HepG2 (cell line): ENCODE data around the gene SRRM1. TPM values are rescaled to one million over a fixed set of nuclear protein-coding genes. Genes with fewer than 3 reads are reported as not detected.
A peak's percentile ranks its signal among the peaks of the same experiment; 100 is the strongest.

Experiments
- FOXA1 ChIP-seq, 2 experiments: fragments of 450-650 bp in 1 of 2; sonication (generic) in 1 of 2; formaldehyde crosslinking in 1 of 2; IDR thresholded peaks; 2 replicates each; pipeline versions ENCODE4 v1.4.0 to v1.6.1; 2016 to 2020; ENCODE audit warnings: missing genetic modification reagents in 1 of 2
- FOXM1 ChIP-seq: sonication (generic); formaldehyde crosslinking; IDR thresholded peaks from 2 replicates; pipeline ENCODE4 v1.5.0; 2020; ENCODE audit warnings: missing genetic modification reagents
- KDM1A ChIP-seq: IDR thresholded peaks from 2 replicates; pipeline ENCODE4 v1.6.1; 2016; ENCODE audit warnings: missing compliant biosample characterization
- KLF15 ChIP-seq: sonication (generic); formaldehyde crosslinking; IDR thresholded peaks from 2 replicates; pipeline ENCODE4 v1.8.1; 2023; ENCODE audit warnings: borderline replicate concordance, mild to moderate bottlenecking, inconsistent platforms, missing genetic modification reagents, mixed read lengths
- MATR3 ChIP-seq: sonication (generic); formaldehyde crosslinking; IDR thresholded peaks from 2 replicates; pipeline ENCODE4 v1.4.0; 2020; ENCODE audit warnings: missing genetic modification reagents
- NR3C1 ChIP-seq: sonication (generic); formaldehyde crosslinking; IDR thresholded peaks from 2 replicates; pipeline ENCODE4 v1.4.0; 2020; ENCODE audit warnings: missing genetic modification reagents
- PHF20 ChIP-seq: sonication (generic); formaldehyde crosslinking; IDR thresholded peaks from 2 replicates; pipeline ENCODE4 v1.5.0; 2020; ENCODE audit warnings: mild to moderate bottlenecking, missing genetic modification reagents
- ZNF20 ChIP-seq: sonication (generic); formaldehyde crosslinking; IDR thresholded peaks from 2 replicates; pipeline ENCODE4 v1.4.0; 2020; ENCODE audit warnings: mild to moderate bottlenecking, moderate library complexity, missing genetic modification reagents
- ZNF350 ChIP-seq: sonication (generic); formaldehyde crosslinking; IDR thresholded peaks from 2 replicates; pipeline ENCODE4 v1.4.0; 2020; ENCODE audit warnings: mild to moderate bottlenecking, low read depth, missing genetic modification reagents, borderline replicate concordance
- ZNF431 ChIP-seq: sonication (generic); formaldehyde crosslinking; IDR thresholded peaks from 2 replicates; pipeline ENCODE4 v1.9.0; 2022; ENCODE audit warnings: missing genetic modification reagents, low read depth, mild to moderate bottlenecking, borderline replicate concordance
- ZNF501 ChIP-seq: sonication (generic); formaldehyde crosslinking; IDR thresholded peaks from 2 replicates; pipeline ENCODE4 v1.5.1; 2020; ENCODE audit warnings: mild to moderate bottlenecking, moderate library complexity, missing genetic modification reagents
- polyA plus RNA-seq, 8 experiments: library from polyadenylated mRNA; depleted of rRNA in 3 of 8; stranded (reverse) in 7 of 8; unstranded in 1 of 8; fragments of >200 nt; fragmentation: Illumina TruSeq in 4 of 8; extraction: Trizol in 4 of 8; gene quantifications; 2 replicates each; pipeline versions ENCODE4 v1.2.1 to v1.2.3, GENCODE V29; 2011 to 2016; ENCODE audit warnings: low read depth in 4 of 8, missing spikeins in 1 of 8, mixed read lengths in 1 of 8; ENCODE audit not compliant: insufficient read depth in 1 of 8
- total RNA-seq, 5 experiments: library from RNA; depleted of rRNA; stranded (reverse); fragments of >200 nt; fragmentation: Illumina TruSeq; extraction: Trizol; gene quantifications; 2 replicates each; pipeline ENCODE4 v1.2.3, GENCODE V29; 2016; ENCODE audit warnings: low read depth in 1 of 5
- TF ChIP-seq, protein P1 (sequence below): sonication (generic); formaldehyde crosslinking; conservative IDR thresholded peaks from 2 replicates; pipeline ENCODE4 v1.4.0; 2020; ENCODE audit warnings: mild to moderate bottlenecking, missing genetic modification reagents, moderate library complexity
- TF ChIP-seq, protein P2 (sequence below): sonication (generic); formaldehyde crosslinking; IDR thresholded peaks from 2 replicates; pipeline ENCODE4 v1.8.1; 2023; ENCODE audit warnings: mild to moderate bottlenecking, missing genetic modification reagents, borderline replicate concordance
- TF ChIP-seq, protein P3 (sequence below): sonication (generic); formaldehyde crosslinking; IDR thresholded peaks from 2 replicates; pipeline ENCODE4 v1.8.0; 2023; ENCODE audit warnings: mild to moderate bottlenecking, missing genetic modification reagents
- TF ChIP-seq, protein P4 (sequence below): sonication (generic); formaldehyde crosslinking; conservative IDR thresholded peaks from 2 replicates; pipeline ENCODE4 v1.4.0; 2020; ENCODE audit warnings: missing genetic modification reagents

SRRM1 gene
- total and polyA plus RNA-seq, 2 of the 13 experiments (the other 11 are each of a cell fraction or from before 2014, with no cell fraction given): 31.6 to 44.5 TPM

DNA sequence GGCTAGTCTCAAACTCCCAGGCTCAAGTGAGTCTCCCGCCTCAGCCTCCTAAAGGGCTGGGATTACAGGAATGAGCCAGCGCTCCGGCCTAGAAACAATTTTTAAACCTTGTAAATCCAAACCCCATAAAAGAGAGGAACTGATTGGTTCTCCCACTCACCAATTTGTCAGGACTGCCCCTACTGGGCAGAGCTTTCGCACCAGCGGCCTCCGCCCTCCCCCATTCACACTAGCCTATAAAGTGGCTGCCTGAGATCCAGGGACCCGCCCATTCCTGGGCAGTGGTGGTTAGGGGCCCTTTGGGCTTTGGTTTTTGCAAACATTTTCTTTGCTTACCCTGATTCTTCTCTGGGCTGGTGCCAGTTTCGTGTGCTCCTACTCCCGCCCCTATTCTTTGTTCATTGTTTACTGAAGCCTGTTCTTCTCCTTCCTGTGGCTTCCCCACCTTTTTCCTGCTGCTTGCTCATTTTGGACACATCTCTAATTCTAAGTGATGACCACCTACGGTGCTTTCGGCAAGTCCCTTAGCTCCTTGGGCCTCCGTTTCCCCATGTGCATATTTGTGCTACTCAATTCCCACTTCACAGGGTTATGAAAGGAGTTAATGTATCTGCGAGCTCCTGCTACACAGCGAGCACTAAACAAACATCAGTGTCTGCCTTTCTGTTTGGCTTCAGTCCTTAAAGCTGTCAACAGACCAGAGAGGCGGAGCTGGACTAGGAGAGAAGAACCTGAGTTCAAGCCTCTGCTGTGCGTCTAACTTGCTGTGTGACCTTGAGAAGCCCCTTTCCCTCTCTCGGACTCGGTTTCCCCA is 62.4 kb downstream of the SRRM1 start (continued):
- TF ChIP-seq, protein P1, sequence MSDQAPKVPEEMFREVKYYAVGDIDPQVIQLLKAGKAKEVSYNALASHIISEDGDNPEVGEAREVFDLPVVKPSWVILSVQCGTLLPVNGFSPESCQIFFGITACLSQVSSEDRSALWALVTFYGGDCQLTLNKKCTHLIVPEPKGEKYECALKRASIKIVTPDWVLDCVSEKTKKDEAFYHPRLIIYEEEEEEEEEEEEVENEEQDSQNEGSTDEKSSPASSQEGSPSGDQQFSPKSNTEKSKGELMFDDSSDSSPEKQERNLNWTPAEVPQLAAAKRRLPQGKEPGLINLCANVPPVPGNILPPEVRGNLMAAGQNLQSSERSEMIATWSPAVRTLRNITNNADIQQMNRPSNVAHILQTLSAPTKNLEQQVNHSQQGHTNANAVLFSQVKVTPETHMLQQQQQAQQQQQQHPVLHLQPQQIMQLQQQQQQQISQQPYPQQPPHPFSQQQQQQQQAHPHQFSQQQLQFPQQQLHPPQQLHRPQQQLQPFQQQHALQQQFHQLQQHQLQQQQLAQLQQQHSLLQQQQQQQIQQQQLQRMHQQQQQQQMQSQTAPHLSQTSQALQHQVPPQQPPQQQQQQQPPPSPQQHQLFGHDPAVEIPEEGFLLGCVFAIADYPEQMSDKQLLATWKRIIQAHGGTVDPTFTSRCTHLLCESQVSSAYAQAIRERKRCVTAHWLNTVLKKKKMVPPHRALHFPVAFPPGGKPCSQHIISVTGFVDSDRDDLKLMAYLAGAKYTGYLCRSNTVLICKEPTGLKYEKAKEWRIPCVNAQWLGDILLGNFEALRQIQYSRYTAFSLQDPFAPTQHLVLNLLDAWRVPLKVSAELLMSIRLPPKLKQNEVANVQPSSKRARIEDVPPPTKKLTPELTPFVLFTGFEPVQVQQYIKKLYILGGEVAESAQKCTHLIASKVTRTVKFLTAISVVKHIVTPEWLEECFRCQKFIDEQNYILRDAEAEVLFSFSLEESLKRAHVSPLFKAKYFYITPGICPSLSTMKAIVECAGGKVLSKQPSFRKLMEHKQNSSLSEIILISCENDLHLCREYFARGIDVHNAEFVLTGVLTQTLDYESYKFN (CRISPR knock-in tag): peak; percentile 92
- TF ChIP-seq NR3C1 (CRISPR knock-in tag) (no peak), ZNF431 (CRISPR knock-in tag) (0 out of 2 replicates have a peak, but pooled peaks have one; percentile 31), FOXA1 (IDR thresholded peaks at IDR 0.05) (peak; percentile 70), FOXA1 (CRISPR knock-in tag; IDR thresholded peaks at IDR 0.05) (peak; percentile 83), KLF15 (CRISPR knock-in tag) (no peak), ZNF501 (CRISPR knock-in tag) (peak; percentile 75; the same call in 1 of the 2 replicates), ZNF20 (CRISPR knock-in tag) (no peak), FOXM1 (CRISPR knock-in tag) (no peak), MATR3 (CRISPR knock-in tag) (no peak), PHF20 (CRISPR knock-in tag) (peak; percentile 52), ZNF350 (CRISPR knock-in tag) (peak; percentile 68; the same call in 1 of the 2 replicates), KDM1A (CRISPR knock-in tag) (peak; percentile 85)
- TF ChIP-seq, protein P2, sequence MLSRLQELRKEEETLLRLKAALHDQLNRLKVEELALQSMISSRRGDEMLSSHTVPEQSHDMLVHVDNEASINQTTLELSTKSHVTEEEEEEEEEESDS (CRISPR knock-in tag): 0 out of 2 replicates have a peak, but pooled peaks have one; percentile 79
- TF ChIP-seq, protein P3, sequence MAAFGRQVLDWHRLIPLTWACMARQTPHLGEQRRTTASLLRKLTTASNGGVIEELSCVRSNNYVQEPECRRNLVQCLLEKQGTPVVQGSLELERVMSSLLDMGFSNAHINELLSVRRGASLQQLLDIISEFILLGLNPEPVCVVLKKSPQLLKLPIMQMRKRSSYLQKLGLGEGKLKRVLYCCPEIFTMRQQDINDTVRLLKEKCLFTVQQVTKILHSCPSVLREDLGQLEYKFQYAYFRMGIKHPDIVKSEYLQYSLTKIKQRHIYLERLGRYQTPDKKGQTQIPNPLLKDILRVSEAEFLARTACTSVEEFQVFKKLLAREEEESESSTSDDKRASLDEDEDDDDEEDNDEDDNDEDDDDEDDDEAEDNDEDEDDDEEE (CRISPR knock-in tag): no peak
- TF ChIP-seq, protein P4, sequence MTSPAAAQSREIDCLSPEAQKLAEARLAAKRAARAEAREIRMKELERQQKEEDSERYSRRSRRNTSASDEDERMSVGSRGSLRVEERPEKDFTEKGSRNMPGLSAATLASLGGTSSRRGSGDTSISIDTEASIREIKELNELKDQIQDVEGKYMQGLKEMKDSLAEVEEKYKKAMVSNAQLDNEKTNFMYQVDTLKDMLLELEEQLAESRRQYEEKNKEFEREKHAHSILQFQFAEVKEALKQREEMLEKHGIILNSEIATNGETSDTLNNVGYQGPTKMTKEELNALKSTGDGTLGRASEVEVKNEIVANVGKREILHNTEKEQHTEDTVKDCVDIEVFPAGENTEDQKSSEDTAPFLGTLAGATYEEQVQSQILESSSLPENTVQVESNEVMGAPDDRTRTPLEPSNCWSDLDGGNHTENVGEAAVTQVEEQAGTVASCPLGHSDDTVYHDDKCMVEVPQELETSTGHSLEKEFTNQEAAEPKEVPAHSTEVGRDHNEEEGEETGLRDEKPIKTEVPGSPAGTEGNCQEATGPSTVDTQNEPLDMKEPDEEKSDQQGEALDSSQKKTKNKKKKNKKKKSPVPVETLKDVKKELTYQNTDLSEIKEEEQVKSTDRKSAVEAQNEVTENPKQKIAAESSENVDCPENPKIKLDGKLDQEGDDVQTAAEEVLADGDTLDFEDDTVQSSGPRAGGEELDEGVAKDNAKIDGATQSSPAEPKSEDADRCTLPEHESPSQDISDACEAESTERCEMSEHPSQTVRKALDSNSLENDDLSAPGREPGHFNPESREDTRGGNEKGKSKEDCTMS (CRISPR knock-in tag): no peak
